GM23338 (cell line): ENCODE measurements around the gene C4orf51. TPM values are rescaled to one million over a fixed set of nuclear protein-coding genes. Genes with fewer than 3 reads are reported as not detected.

Experiments used
- ATAC-seq: fragments of 200-7000 bp; cut with Tn5 transposase; 3 replicates; pipeline ENCODE4 v1.9.1; 2020
- DNase-seq: peaks from one replicate; pipeline ENCODE4 v3.0.0-alpha.2; 2015; ENCODE audit warnings: low spot score
- H2AFZ ChIP-seq: fragments of 200-600 bp; sonication (generic); 2 replicates; pipeline ENCODE4 v1.8.0; 2016; ENCODE audit warnings: antibody characterized with exemption, mild to moderate bottlenecking, moderate library complexity
- H3F3A ChIP-seq: fragments of 200-600 bp; sonication (generic); replicated peaks from 2 replicates; pipeline ENCODE4 v1.8.0; 2017; ENCODE audit warnings: antibody characterized with exemption, mixed run types, low read depth
- H3K27ac ChIP-seq: fragments of 200-600 bp; sonication (generic); 2 replicates; pipeline ENCODE4 v1.6.1; 2016; ENCODE audit warnings: low read depth
- H3K27me3 ChIP-seq: fragments of 200-600 bp; sonication (generic); 2 replicates; pipeline ENCODE4 v1.8.0; 2016; ENCODE audit warnings: mild to moderate bottlenecking, mixed run types, moderate library complexity; ENCODE audit not compliant: insufficient read depth
- H3K36me3 ChIP-seq: fragments of 200-600 bp; sonication (generic); 2 replicates; pipeline ENCODE4 v1.8.0; 2016; ENCODE audit warnings: mild to moderate bottlenecking; ENCODE audit not compliant: insufficient read depth
- H3K4me1 ChIP-seq: fragments of 200-600 bp; sonication (generic); 2 replicates; pipeline ENCODE4 v1.8.0; 2016; ENCODE audit warnings: mild to moderate bottlenecking, moderate library complexity; ENCODE audit not compliant: insufficient read depth
- H3K4me2 ChIP-seq: fragments of 200-600 bp; sonication (generic); 2 replicates; pipeline ENCODE4 v1.7.1; 2017; ENCODE audit warnings: mixed run types
- H3K4me3 ChIP-seq: fragments of 200-600 bp; sonication (generic); 2 replicates; pipeline ENCODE4 v1.6.1; 2016; ENCODE audit warnings: mixed run types
- H3K79me2 ChIP-seq: fragments of 200-600 bp; sonication (generic); replicated peaks from 2 replicates; pipeline ENCODE4 v1.8.0; 2017; ENCODE audit warnings: mild to moderate bottlenecking; ENCODE audit not compliant: insufficient read depth
- H3K9me2 ChIP-seq: fragments of 200-600 bp; sonication (generic); 2 replicates; pipeline ENCODE4 v1.8.0; 2017; ENCODE audit not compliant: insufficient read depth
- H4K20me1 ChIP-seq: fragments of 200-600 bp; sonication (generic); replicated peaks from 2 replicates; pipeline ENCODE4 v1.8.0; 2017; ENCODE audit warnings: mild to moderate bottlenecking; ENCODE audit not compliant: insufficient read depth
- H3K27ac Mint-ChIP-seq: 2 replicates; pipeline ENCODE4 v1.8.0; 2020; ENCODE audit warnings: inconsistent platforms, mild to moderate bottlenecking, moderate library complexity, mixed read lengths
- H3K27me3 Mint-ChIP-seq: 3 replicates; pipeline ENCODE4 v1.8.0; 2022; ENCODE audit warnings: low read depth, mild to moderate bottlenecking, moderate library complexity, mixed read lengths, inconsistent platforms; ENCODE audit not compliant: insufficient read depth, poor library complexity
- H3K36me3 Mint-ChIP-seq: 3 replicates; pipeline ENCODE4 v1.8.0; 2021; ENCODE audit warnings: low read depth, mild to moderate bottlenecking, inconsistent platforms, moderate library complexity, mixed read lengths
- H3K4me1 Mint-ChIP-seq: 3 replicates; pipeline ENCODE4 v1.8.0; 2020; ENCODE audit warnings: mild to moderate bottlenecking, inconsistent platforms, mixed read lengths
- H3K4me3 Mint-ChIP-seq: 3 replicates; pipeline ENCODE4 v1.8.0; 2021; ENCODE audit warnings: moderate library complexity, mild to moderate bottlenecking, inconsistent platforms, mixed read lengths
- H3K9me3 Mint-ChIP-seq: 3 replicates; pipeline ENCODE4 v1.8.0; 2020; ENCODE audit warnings: moderate library complexity, mild to moderate bottlenecking, inconsistent platforms, mixed read lengths
- CREB1 ChIP-seq: fragments of 250-450 bp; sonication (Bioruptor Pico); IDR thresholded peaks from 2 replicates; pipeline ENCODE4 v1.5.0; 2020; ENCODE audit warnings: low read depth, mild to moderate bottlenecking, moderate library complexity
- polyA plus RNA-seq: library from polyadenylated mRNA; unstranded; fragments of >200 nt; fragmentation: Nextera tagmentation; extraction: Ambion mirVana; gene quantifications from 2 replicates; pipeline ENCODE4 v1.2.1, GENCODE V29; 2016
- total RNA-seq: library from RNA; depleted of rRNA; stranded (reverse); fragments of >200 nt; shearing (Covaris generic); gene quantifications from 2 replicates; pipeline ENCODE4 v1.2.3, GENCODE V29; 2014
- TF ChIP-seq, protein P1 (sequence below): fragments of 250-450 bp; sonication (Bioruptor Pico); IDR thresholded peaks from 2 replicates; pipeline ENCODE4 v1.5.0; 2020; ENCODE audit warnings: mild to moderate bottlenecking, moderate library complexity

The C4orf51 gene
- total and polyA plus RNA-seq, 2 experiments from 2014 or later, result not detected

DNA sequence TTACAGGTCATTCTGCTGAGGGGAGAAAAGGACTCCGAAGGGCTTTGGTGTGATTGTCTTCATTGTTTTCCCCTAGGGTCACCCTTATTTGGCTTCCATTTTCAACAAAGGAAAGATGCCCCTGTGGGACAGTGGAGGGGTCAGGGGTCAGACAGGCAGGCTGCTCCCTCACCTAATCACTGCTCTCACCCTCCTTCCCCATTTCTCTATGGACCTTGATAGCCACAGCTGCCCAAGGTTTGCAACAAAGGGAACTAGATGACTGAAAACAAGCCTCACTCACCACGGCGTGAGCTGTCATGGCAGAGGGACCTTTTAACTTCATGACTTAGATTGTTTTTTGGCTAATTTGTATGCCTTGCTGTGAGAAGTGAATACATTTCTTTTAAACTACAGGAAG lies 40.7 kb downstream of the C4orf51 start:
- Mint-ChIP-seq H3K27me3 (peaks cover 4% of the 10 kb centered on the region), H3K27ac (no peak overlapping the region; the same call in 1 of the 2 replicates)
- 0 out of 2 replicates have a peak, but pooled peaks cover 3% of the 10 kb centered on the region for H3F3A ChIP-seq

More for the DNA sequence above, 40.7 kb downstream of the C4orf51 start:
- no peaks in the 10 kb centered on the region for H3K36me3 ChIP-seq
- H3K36me3 Mint-ChIP-seq, result peaks cover 16% of the 10 kb centered on the region
- H4K20me1 ChIP-seq, result no peaks in the 10 kb centered on the region
- H3K79me2 ChIP-seq, result no peaks in the 10 kb centered on the region
- TF ChIP-seq, protein P1, sequence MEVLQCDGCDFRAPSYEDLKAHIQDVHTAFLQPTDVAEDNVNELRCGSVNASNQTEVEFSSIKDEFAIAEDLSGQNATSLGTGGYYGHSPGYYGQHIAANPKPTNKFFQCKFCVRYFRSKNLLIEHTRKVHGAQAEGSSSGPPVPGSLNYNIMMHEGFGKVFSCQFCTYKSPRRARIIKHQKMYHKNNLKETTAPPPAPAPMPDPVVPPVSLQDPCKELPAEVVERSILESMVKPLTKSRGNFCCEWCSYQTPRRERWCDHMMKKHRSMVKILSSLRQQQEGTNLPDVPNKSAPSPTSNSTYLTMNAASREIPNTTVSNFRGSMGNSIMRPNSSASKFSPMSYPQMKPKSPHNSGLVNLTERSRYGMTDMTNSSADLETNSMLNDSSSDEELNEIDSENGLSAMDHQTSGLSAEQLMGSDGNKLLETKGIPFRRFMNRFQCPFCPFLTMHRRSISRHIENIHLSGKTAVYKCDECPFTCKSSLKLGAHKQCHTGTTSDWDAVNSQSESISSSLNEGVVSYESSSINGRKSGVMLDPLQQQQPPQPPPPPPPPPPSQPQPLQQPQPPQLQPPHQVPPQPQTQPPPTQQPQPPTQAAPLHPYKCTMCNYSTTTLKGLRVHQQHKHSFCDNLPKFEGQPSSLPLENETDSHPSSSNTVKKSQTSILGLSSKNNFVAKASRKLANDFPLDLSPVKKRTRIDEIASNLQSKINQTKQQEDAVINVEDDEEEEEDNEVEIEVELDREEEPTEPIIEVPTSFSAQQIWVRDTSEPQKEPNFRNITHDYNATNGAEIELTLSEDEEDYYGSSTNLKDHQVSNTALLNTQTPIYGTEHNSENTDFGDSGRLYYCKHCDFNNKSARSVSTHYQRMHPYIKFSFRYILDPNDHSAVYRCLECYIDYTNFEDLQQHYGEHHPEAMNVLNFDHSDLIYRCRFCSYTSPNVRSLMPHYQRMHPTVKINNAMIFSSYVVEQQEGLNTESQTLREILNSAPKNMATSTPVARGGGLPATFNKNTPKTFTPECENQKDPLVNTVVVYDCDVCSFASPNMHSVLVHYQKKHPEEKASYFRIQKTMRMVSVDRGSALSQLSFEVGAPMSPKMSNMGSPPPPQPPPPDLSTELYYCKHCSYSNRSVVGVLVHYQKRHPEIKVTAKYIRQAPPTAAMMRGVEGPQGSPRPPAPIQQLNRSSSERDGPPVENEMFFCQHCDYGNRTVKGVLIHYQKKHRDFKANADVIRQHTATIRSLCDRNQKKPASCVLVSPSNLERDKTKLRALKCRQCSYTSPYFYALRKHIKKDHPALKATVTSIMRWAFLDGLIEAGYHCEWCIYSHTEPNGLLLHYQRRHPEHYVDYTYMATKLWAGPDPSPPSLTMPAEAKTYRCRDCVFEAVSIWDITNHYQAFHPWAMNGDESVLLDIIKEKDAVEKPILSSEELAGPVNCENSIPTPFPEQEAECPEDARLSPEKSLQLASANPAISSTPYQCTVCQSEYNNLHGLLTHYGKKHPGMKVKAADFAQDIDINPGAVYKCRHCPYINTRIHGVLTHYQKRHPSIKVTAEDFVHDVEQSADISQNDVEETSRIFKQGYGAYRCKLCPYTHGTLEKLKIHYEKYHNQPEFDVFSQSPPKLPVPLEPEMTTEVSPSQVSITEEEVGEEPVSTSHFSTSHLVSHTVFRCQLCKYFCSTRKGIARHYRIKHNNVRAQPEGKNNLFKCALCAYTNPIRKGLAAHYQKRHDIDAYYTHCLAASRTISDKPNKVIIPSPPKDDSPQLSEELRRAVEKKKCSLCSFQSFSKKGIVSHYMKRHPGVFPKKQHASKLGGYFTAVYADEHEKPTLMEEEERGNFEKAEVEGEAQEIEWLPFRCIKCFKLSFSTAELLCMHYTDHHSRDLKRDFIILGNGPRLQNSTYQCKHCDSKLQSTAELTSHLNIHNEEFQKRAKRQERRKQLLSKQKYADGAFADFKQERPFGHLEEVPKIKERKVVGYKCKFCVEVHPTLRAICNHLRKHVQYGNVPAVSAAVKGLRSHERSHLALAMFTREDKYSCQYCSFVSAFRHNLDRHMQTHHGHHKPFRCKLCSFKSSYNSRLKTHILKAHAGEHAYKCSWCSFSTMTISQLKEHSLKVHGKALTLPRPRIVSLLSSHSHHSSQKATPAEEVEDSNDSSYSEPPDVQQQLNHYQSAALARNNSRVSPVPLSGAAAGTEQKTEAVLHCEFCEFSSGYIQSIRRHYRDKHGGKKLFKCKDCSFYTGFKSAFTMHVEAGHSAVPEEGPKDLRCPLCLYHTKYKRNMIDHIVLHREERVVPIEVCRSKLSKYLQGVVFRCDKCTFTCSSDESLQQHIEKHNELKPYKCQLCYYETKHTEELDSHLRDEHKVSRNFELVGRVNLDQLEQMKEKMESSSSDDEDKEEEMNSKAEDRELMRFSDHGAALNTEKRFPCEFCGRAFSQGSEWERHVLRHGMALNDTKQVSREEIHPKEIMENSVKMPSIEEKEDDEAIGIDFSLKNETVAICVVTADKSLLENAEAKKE (CRISPR knock-in tag), result no peak
- TF ChIP-seq CREB1 (CRISPR knock-in tag), result no peak
- no peak overlapping the region for H3K27ac ChIP-seq
- peaks cover 3% of the 10 kb centered on the region; the same call in 1 of the 2 replicates for H3K9me2 ChIP-seq
- DNase-seq (no peak), ATAC-seq (no peak)
- H3K9me3 Mint-ChIP-seq, result peaks cover 16% of the 10 kb centered on the region
- peaks cover 9% of the 10 kb centered on the region; the same call in 1 of the 2 replicates for H3K4me1 ChIP-seq
- H3K4me3 Mint-ChIP-seq, result no peak overlapping the region
- peaks cover 10% of the 10 kb centered on the region for H3K4me1 Mint-ChIP-seq
- H3K4me2 ChIP-seq, result no peak overlapping the region
- H3K4me3 ChIP-seq, result no peak overlapping the region
- peak overlapping the region; percentile 80; the same call in 1 of the 2 replicates for H2AFZ ChIP-seq
- no peaks in the 10 kb centered on the region for H3K27me3 ChIP-seq
